Ovary (tissue), 9 donors: Measurements from ENCODE around the gene ACTR5. TPM values are rescaled to one million over a fixed set of nuclear protein-coding genes. Genes with fewer than 3 reads are reported as not detected.
A peak's percentile ranks its signal among the peaks of the same experiment; 100 is the strongest.

ENCODE experiments used
- DNase-seq, 5 donors: peaks; one replicate each; pipeline ENCODE4 v3.0.0-alpha.2; 2019 to 2020
- H3K27ac ChIP-seq, 2 donors: fragments of 200-600 bp; one replicate each; pipeline versions ENCODE4 v1.5.1 to v1.8.0; 2019 to 2022
- H3K27me3 ChIP-seq: fragments of 200-600 bp; one replicate; pipeline ENCODE4 v1.8.0; 2022
- H3K36me3 ChIP-seq: fragments of 200-600 bp; sonication (generic); one replicate; pipeline ENCODE4 v1.5.1; 2019
- H3K4me1 ChIP-seq: one replicate; pipeline ENCODE4 v1.8.1; 2013; ENCODE audit warnings: mild to moderate bottlenecking, moderate library complexity; ENCODE audit not compliant: insufficient read depth
- H3K4me3 ChIP-seq: fragments of 200-600 bp; sonication (generic); one replicate; pipeline ENCODE4 v1.5.1; 2017
- H3K9me3 ChIP-seq, 2 donors: fragments of 200-600 bp in 1 of 2; sonication (generic) in 1 of 2; one replicate each; pipeline versions ENCODE4 v1.5.1 to v1.8.1; 2013 to 2019; ENCODE audit warnings: mild to moderate bottlenecking in 1 of 2, moderate library complexity in 1 of 2
- CTCF ChIP-seq, 3 donors: fragments of 450-650 bp in 2 of 3; fragments of 200-600 bp in 1 of 3; IDR thresholded peaks; one replicate each; pipeline versions ENCODE4 v1.5.1 to v1.8.0; 2016 to 2022; ENCODE audit warnings: antibody characterized with exemption in 3 of 3, mild to moderate bottlenecking in 1 of 3
- EP300 ChIP-seq: sonication (generic); formaldehyde crosslinking; IDR thresholded peaks from one replicate; pipeline ENCODE4 v1.6.1; 2017; ENCODE audit warnings: antibody characterized with exemption
- POLR2A ChIP-seq: fragments of 450-650 bp; IDR thresholded peaks from one replicate; pipeline ENCODE4 v1.6.1; 2017; ENCODE audit warnings: antibody characterized with exemption, mild to moderate bottlenecking, moderate library complexity
- WGBS, 3 donors: extraction: QIAGEN DNeasy Blood & Tissue Kit in 1 of 3; methylation state at CpG; one replicate each; pipeline versions ENCODE4 v1.1.5 to v1.1.7; 2013 to 2017; 5-methylcytosine and 5-hydroxymethylcytosine counted together
- intact Hi-C, 4 donors: fragments of 100-400 bp; cut with DNase I; formaldehyde crosslinking; loops; one replicate each; pipeline versions ENCODE4 v1.11.0 to v1.15.1; 2022 to 2023
- polyA plus RNA-seq, 2 donors: library from polyadenylated mRNA; stranded (reverse); fragments of 200-250 nt in 1 of 2; fragments of 350-450 nt in 1 of 2; fragmentation: Illumina TruSeq in 1 of 2; extraction: RNeasy Lipid Tissue Mini Kit (QIAGEN cat#74804) in 1 of 2; gene quantifications; one replicate each; pipeline ENCODE4 v1.2.3, GENCODE V29; 2013 to 2014
- total RNA-seq, 7 donors: library from RNA; depleted of rRNA in 2 of 7; stranded (reverse); fragments of >200 nt in 2 of 7; fragmentation: NEBNext Ultra II Directional in 3 of 7; extraction: Animal tissue kit (Norgen Biotek cat#: 25700) in 3 of 7; gene quantifications; one replicate each; pipeline versions ENCODE4 v1.1.0 to v1.2.4, GENCODE V29; 2016 to 2023
- donor health status: DM: no; HTN: no; CAD: no; lungs with moderate emphysema.
- donor health status: DM: no; HTN: no; CAD: no.
- donor health status: Bipolar disorder and iron deficiency.
- donor health status: DM: yes; HTN: yes; CAD: no.
- donor health status: DM: no; HTN: no; CAD: no.
- donor health status: DM: yes; HTN: yes; CAD: no.

ACTR5 gene
- total and polyA plus RNA-seq, 9 donors: 6.2 to 12.3 (median 9.8) TPM

GRCh38 chr20:38725148-38725901 is 22.9 kb upstream of the ACTR5 start:
- Histone ChIP-seq H3K4me3 (no peak overlapping the region), H3K36me3 (no peaks in the 10 kb centered on the region), H3K9me3 (no peaks in the 10 kb centered on the region), H3K4me1 (no peaks in the 10 kb centered on the region), H3K27me3 (no peaks in the 10 kb centered on the region), H3K27ac (no peak overlapping the region)
- WGBS, 3 donors: 3 to 4% (median 3%) methylated on average over 35 of the region's 35 CpGs
- no peak for DNase-seq
- intact Hi-C loops: no loop called here
- no peak for TF ChIP-seq POLR2A
- TF ChIP-seq EP300: no peak
- no peak for TF ChIP-seq CTCF (IDR thresholded peaks at IDR 0.05)

- Histone ChIP-seq H3K9me3 (no peaks in the 10 kb centered on the region), H3K36me3 (no peaks in the 10 kb centered on the region), H3K4me3 (no peak overlapping the region), H3K4me1 (no peaks in the 10 kb centered on the region), H3K27me3 (no peaks in the 10 kb centered on the region), H3K27ac (no peak overlapping the region)
- DNase-seq: peak in 1 of 5 donors; percentile 46
- WGBS, 3 donors: 4 to 6% (median 5%) methylated on average over 52 to 53 of the region's 53 CpGs
- TF ChIP-seq POLR2A (no peak), CTCF (IDR thresholded peaks at IDR 0.05) (no peak), EP300 (no peak)
- intact Hi-C loops: no loop called here
These were observed 22.1 kb upstream of the ACTR5 start for GRCh38 chr20:38725931-38726803.

- TF ChIP-seq EP300 (no peak), CTCF (IDR thresholded peaks at IDR 0.05) (no peak), POLR2A (no peak)
- Histone ChIP-seq H3K9me3 (no peaks in the 10 kb centered on the region), H3K27ac (no peak overlapping the region), H3K36me3 (no peaks in the 10 kb centered on the region), H3K4me3 (no peak overlapping the region), H3K27me3 (no peaks in the 10 kb centered on the region), H3K4me1 (peaks cover 1% of the 10 kb centered on the region)
- intact Hi-C loops: no loop called here
- 2 to 3% (median 2%) methylated on average over 39 to 43 of the region's 43 CpGs for WGBS, 3 donors
- no peak for DNase-seq
These were observed 21.3 kb upstream of the ACTR5 start for GRCh38 chr20:38726804-38727606.

- Histone ChIP-seq H3K27me3 (no peaks in the 10 kb centered on the region), H3K4me3 (no peak overlapping the region)
These were observed 20.6 kb upstream of the ACTR5 start for GRCh38 chr20:38727607-38728190.

More at GRCh38 chr20:38727607-38728190, 20.6 kb upstream of the ACTR5 start:
- no peaks in the 10 kb centered on the region for H3K36me3 ChIP-seq
- peaks cover 1% of the 10 kb centered on the region for H3K4me1 ChIP-seq
- H3K27ac ChIP-seq: no peak overlapping the region
- no peak for TF ChIP-seq EP300
- TF ChIP-seq POLR2A: no peak
- no peak for TF ChIP-seq CTCF (IDR thresholded peaks at IDR 0.05)
- no peaks in the 10 kb centered on the region for H3K9me3 ChIP-seq
- DNase-seq: no peak
- 2 to 7% (median 4%) methylated on average over 43 to 46 of the region's 46 CpGs for WGBS, 3 donors
- intact Hi-C loops: no loop called here
